Dermis blood vessel endothelial cell (primary cell): Measurements from ENCODE around the gene VENTX. TPM values are rescaled to one million over a fixed set of nuclear protein-coding genes. Genes with fewer than 3 reads are reported as not detected.

Experiments used
- DNase-seq: peaks from one replicate; pipeline ENCODE4 v3.0.0; 2010
- total RNA-seq: library from RNA; depleted of rRNA; stranded (reverse); fragments of >200 nt; gene quantifications from 2 replicates; pipeline ENCODE4 v1.2.3, GENCODE V29; 2014

VENTX gene
- total RNA-seq, 1 donor from 2014 or later: not detected

GRCh38 chr10:133202778-133203651 is 34.6 kb upstream of the VENTX start:
- DNase-seq: no peak

DNA sequence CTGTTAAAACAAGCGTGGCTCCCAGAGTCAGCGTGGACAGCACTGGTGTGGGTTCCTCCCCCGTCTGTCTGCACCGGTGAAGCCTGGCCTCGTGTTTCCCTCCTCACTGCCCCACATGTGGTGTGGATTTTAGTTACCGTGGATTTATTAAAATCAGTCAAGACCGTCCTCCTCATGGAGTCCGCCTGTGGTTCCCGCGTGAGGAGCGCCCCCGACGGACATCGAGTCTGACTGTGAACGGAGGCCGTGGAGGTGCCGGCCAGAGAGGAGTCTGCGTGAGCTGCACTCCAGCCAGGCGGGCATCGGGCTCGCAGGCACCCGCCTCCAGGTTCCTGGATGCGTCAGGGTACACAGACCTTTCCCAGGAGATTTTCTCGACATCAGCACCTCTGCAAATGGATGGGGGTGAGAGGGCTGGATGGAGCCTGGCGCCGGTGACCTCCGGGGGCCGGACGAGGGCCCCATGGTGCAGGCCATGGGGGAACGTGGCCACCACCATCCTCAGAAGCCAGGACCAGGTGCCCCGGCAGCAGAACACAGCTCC is 33.9 kb upstream of the VENTX start:
- DNase-seq: no peak

DNA sequence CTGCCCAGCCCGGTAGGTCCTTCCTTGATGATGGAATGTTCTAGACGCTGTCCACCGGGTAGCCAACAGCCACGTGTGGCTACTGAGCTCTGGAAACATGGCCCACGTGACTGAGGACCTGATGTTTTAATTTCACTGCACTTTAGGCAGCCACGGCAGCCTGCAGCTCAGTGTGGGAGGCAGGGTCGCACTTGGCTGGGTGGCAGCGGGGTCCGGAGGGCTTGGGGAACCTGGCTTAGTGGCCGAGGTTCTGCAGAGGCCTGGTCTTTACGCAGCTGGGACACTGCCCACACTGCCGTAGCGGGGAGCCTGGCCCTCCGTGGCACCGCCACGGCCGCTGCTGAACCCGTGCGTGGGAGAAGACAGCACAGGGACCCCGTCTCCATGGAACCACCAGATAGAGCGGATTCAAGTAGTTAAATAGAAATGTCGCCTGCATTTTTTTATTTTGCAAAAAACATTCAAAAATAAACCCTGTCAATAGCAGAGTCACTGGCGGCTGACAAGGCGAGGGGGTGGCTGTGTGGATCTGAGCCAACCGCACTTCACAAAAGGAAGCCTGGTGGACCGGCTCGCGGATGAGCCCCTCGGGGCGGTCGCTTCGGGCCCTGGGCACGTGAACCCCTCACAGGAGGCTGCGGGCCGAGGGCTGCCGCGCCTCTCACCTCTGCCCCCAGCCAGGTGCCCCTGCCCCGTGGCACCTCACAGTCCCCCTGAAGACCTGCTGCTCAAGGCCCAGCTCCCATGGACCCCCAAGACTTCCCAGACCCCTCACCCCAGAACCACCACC is 33.2 kb upstream of the VENTX start:
- no peak for DNase-seq

- DNase-seq: no peak
Measured at GRCh38 chr10:133205146-133205545, 32.5 kb upstream of the VENTX start.

DNA sequence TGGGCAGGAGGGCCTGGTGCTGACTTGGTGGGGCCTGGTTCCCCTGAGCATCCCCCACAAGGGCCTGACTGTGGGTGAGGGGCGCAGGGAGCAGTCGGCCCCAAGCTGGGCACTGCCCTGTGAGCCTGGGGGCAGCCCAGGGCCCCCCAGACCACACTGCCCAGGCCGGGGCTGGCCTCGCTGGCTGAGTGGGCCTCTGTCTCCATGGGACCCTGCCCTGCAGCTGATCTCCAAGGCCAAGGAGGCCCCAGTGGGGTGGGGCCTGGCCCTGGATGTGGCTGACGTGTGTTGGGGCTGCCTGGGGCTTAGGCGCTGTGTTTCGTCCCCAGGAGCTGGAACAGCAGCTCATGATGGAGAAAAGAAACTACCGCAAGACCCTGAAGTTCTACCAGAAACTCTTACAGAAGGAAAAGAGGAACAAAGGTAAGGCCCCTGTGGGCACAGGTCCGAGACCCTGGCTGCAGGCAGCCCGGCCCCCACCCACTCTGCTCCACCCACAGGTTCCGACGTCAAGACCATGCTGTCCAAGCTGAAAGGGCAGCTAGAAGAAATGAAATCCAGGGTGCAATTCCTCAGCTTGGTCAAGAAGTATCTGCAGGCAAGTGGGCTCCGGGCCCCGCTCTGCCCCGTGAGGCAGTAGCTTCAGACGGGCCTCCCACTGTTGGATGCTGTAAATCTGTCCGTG is 31.2 kb upstream of the VENTX start:
- no peak for DNase-seq

DNA sequence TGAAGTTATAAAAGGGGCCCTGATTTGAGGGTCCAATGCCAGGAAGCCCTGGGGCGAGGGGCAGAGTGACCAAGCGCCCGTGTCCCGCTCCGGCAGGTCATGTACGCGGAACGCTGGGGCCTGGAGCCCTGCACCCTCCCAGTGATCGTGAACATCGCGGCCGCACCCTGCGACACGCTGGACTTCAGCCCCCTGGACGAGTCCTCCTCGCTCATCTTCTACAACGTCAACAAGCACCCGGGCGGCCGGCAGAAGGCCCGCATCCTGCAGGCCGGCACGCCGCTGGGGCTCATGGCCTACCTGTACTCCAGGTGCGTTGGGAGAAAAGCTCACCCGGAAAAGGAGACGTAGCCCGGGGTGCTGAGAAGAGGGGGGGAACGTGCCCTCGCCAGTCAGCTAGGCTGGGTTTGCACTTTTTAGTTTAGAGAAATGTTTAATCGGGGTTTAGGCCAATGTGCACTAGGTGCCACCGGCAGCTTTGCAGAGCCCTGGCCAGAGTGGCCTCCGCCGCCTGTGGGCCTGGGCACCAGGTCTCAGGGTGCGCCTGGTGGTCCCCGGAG is 30.5 kb upstream of the VENTX start:
- DNase-seq: no peak

DNA sequence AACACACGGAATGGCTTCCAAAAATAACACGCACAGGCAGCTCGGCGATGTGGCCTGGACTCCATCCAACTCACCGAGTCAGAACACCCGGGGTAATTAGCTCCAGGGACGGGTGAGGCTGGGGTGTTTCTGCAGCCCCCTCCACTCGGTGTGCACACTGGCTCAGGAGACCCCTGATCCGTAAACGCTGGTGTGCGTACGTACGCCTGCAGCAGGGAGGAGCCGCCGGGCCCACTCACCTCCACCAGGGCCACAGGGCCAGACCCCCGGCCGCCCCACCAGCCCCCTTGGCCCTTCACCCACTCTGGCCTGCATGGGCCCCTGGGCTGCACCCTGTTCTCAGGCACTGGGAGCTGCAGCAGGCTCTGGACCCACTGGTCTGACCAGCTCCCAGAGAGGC is 30.0 kb upstream of the VENTX start:
- no peak for DNase-seq

DNA sequence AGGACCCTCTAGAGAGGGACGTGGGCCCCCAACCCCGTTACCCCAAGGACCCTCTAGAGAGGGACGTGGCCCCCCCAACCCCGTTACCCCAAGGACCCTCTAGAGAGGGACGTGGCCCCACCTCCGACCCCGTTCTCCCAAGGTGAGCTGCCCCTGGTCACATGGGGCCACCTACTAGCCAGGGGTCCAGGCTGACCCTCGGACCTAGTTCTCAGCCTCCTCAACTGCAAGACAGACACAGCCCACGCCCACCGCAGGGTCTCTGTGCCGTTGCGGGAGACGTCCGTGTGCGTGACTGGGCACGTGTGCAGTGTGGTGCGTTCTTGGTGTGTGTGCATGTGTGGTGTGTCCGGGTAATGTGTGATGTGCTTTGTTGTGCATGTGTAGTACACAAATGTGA is 29.2 kb upstream of the VENTX start:
- no peak for DNase-seq

- no peak for DNase-seq
Measured at GRCh38 chr10:133209117-133209516, 28.5 kb upstream of the VENTX start.

DNA sequence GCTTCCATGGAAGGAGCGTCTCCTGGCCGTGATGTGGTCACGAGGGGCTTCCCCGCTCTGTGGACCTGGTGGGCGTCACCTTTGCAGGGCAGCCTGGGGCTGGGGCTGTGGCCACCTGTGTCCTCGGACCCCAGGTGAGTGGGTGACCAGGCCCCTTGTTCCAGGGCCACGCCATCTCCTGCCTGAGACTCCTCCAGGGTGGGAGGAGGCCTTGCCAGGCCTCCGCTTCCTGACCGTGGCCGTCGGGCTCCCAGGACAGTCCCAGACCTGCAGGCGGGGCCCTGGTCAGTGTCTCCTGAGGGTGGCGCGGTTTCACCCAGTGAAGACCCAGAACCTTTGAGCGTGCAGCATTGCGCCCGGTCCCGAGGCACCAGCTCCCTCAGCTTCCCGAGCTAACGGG is 28.0 kb upstream of the VENTX start:
- DNase-seq: no peak

DNA sequence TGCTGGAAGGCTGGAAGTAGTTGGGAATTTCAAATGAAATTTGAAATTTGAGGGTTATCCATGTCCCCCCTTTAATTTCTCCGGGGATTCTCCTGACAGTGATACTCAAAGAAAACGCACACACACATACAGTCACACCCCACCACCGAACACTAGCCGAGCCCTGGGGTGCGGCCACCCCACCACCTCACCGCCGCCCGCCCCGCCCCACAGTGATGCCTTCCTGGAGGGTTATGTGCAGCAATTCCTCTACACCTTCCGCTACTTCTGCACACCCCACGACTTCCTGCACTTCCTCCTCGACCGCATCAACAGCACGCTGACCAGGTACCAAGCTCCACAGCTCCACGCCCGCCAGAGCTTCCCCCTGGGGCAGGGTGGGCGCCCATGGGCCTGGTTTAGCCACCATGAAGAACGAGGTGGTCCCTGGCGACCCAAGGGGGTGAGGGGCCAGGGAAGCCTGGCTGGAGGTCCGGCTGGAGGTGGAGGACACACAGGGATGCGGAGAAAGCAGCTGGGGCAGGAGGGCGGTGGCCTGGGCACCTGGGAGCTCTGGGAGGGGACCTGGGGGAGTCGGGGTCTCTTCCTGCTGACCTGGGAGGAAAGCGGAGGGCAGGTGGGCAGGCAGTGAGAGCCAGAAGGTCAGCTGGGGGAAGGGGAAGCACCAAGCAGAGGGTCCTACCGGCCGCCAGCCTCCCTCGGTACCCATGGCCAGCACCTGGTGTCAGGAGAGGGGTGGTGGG is 27.1 kb upstream of the VENTX start:
- no peak for DNase-seq

- no peak for DNase-seq
Measured at GRCh38 chr10:133211141-133211830, 26.4 kb upstream of the VENTX start.

DNA sequence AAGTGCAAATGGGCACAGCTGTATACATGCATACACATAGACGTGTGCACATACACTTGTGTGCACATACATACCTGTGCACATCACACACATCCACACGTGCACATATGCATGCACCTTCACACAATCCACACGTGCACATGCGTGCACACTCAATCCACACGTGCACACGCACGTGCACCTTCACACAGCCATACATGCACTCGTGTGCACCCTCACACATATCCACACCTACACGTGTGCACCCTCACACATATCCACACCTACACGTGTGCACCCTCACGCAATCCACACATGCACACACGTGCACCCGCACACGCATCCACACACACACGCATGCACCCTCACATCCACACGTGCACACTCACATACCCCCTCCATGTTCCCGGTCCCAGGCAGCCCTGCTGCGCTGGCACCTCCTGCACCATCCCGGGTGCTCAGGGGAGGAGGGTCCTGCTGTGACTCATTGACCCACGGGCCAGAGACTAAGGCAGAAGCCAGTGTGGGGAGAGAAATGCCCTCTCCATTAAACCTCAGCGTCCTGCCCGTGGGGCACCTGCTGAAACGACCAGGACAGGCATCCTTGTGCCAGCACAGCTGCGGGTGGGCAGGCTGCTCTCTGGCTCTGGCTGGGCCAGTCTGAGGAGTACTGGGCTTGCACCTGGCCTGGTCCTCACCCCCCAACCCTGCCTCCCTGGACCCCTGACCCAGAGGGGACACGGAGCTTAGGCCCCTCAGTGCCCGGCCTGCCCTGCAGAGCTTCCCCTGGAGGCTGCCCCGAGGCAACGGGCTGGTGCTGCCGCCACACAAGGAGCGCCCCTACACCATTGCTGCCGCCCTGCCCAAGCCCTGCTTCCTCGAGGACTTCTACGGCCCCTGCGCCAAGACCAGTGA is 25.4 kb upstream of the VENTX start:
- DNase-seq: no peak

- DNase-seq: no peak
Measured at GRCh38 chr10:133212853-133213494, 24.7 kb upstream of the VENTX start.

- DNase-seq: no peak
Measured at GRCh38 chr10:133213641-133214467, 23.8 kb upstream of the VENTX start.

DNA sequence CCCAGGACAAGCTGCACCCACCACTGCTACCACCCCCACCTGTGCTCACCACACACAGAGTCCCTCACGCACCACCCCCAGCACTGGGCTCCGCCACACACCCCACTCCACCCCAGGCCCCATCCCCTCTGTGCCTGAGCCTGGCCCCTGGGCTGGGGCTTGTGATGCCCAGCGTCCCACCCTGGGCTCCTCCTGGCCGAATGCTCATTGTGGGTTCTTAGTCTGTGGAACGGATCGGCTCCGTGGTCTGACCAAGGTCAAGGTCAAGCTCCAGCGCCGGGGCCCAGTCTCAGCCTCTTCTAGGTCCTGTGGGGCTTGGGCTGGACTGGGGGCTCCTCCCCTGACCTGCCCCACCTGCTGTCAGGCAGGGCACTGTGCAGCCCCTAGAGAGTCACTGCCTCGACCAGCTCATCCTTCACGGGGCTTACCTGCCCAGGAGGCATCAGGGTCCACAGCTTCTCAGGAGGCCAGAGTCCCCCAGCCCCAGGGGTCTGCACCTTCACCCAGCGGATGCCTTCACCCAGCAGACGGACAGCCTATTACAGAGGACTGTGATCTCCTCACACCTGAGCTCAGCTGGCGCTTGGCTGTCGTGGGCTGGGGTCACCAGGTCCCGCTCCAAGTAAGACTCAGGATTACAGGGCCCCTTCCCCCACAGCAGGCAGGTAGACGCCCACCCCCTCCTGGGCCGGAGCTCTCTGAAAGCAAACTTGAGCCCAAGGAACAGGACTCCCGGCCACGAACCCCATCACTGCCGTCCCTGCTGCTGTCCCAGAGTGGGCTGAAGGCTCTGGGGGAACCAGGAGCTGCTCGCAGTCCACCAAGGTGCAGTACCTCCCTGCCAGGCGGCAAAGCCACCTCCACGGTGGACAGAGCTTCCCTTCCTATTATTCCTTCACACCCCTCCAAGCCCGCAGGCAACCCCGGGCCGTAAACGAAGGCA is 22.9 kb upstream of the VENTX start:
- DNase-seq: no peak

- no peak for DNase-seq
Measured at GRCh38 chr10:133215586-133215985, 22.1 kb upstream of the VENTX start.

GRCh38 chr10:133216776-133217175 is 20.9 kb upstream of the VENTX start:
- DNase-seq: no peak
